Thyroid gland (tissue), 4 donors: ENCODE data around the gene CRY1.

Source experiments
- CTCF ChIP-seq, 6 experiments: fragments of 200-600 bp in 3 of 6; fragments of 450-650 bp in 3 of 6; sonication (generic) in 3 of 6; IDR thresholded peaks; one replicate each; pipeline ENCODE4 v1.5.1; 2016 to 2019; ENCODE audit warnings: antibody characterized with exemption in 6 of 6, mild to moderate bottlenecking in 2 of 6, inconsistent platforms in 1 of 6, moderate library complexity in 1 of 6
- POLR2A ChIP-seq, 2 donors: fragments of 450-650 bp; IDR thresholded peaks; one replicate each; pipeline ENCODE4 v1.6.1; 2017; ENCODE audit warnings: antibody characterized with exemption in 2 of 2, mild to moderate bottlenecking in 2 of 2, moderate library complexity in 1 of 2

- TF ChIP-seq CTCF (IDR thresholded peaks at IDR 0.05) (peak in 4 of 6 experiments; percentile 42 to 69 (median 56)), POLR2A (IDR thresholded peaks at IDR 0.05) (no peak)
Observed at GRCh38 chr12:107014055-107014454, 79.3 kb downstream of the CRY1 start.
